ENCODE results near the gene AGBL4. TPM values are rescaled to one million over a fixed set of nuclear protein-coding genes. Genes with fewer than 3 reads are reported as not detected.

Gene AGBL4
- total and polyA plus RNA-seq, 2 of the 4 experiments (the other 2 are of a cell fraction): not detected

GRCh38 chr1:48560116-48560515 is 1463.6 kb downstream of the AGBL4 start:
- Histone ChIP-seq H3K56ac (ENCODE audit: extremely low read depth, insufficient read depth, low read length) (no peak overlapping the region), H4K5ac (ENCODE audit: low read depth, low read length) (no peak overlapping the region), H3K9me3 (ENCODE audit: control insufficient read depth, insufficient read depth, low read length) (no peaks in the 10 kb centered on the region), H2BK120ac (ENCODE audit: low read depth, low read length) (no peak overlapping the region), H2AFZ (replicated peaks; ENCODE audit: low read length, poor library complexity) (no peak overlapping the region), H3K27me3 (ENCODE audit: control insufficient read depth, insufficient read depth, low read length) (no peaks in the 10 kb centered on the region), H3K9me1 (ENCODE audit: insufficient read depth, low read length) (no peaks in the 10 kb centered on the region), H4K20me1 (ENCODE audit: insufficient read depth, low read length) (no peaks in the 10 kb centered on the region), H2AK9ac (replicated peaks; ENCODE audit: low read depth, low read length, poor library complexity) (no peak overlapping the region), H3K14ac (replicated peaks; ENCODE audit: low read depth, low read length) (no peak overlapping the region), H3K36me3 (ENCODE audit: control insufficient read depth, insufficient read depth, low read length) (no peaks in the 10 kb centered on the region), H3K4me1 (ENCODE audit: control insufficient read depth, insufficient read depth, low read length) (no peaks in the 10 kb centered on the region), H3K23ac (ENCODE audit: low read depth, low read length) (no peak overlapping the region), H3K27ac (ENCODE audit: insufficient read depth, low read length) (no peak overlapping the region), H4K91ac (ENCODE audit: insufficient read depth, low read depth, low read length) (no peak overlapping the region), H2AK5ac (ENCODE audit: low read depth, low read length) (no peak overlapping the region), H2BK20ac (ENCODE audit: low read depth, low read length) (no peak overlapping the region), H4K8ac (ENCODE audit: low read depth in 2 of 2, low read length in 2 of 2) (no peak overlapping the region), H3K9ac (ENCODE audit: low read depth, low read length) (no peak overlapping the region), H3K4me3 (ENCODE audit: insufficient read depth, low read depth, low read length) (no peak overlapping the region), H3K18ac (ENCODE audit: low read depth, low read length) (no peak overlapping the region), H2BK15ac (ENCODE audit: low read depth, low read length) (no peak overlapping the region), H3K4ac (ENCODE audit: low read depth, low read length) (no peak overlapping the region), H3K79me1 (ENCODE audit: low read depth in 1 of 2, low read length in 2 of 2) (no peaks in the 10 kb centered on the region), H3K4me2 (ENCODE audit: low read depth, low read length) (no peak overlapping the region), H2BK5ac (ENCODE audit: low read depth, low read length, poor library complexity, severe bottlenecking) (no peak overlapping the region)
- ChIA-PET POLR2A (ENCODE audit: unreplicated experiment) (no interaction called here), CTCF (interaction anchor here (1.3 kb wide), 1 partner anchor 13 kb away, joined by 4 read pairs; no protein-coding TSS in a partner anchor)
- DNase-seq (no peak), ATAC-seq (ENCODE audit: low read depth) (no peak)
- WGBS, 2 experiments (ENCODE audit: extremely low coverage in 2 of 2, insufficient read length in 1 of 2): no CpG with 5 or more reads among the region's 1 CpG
- in situ Hi-C loops (cut with MboI; ENCODE audit: low sequenced_read_pairs) (no loop called here), dilution Hi-C loops (cut with HindIII; ENCODE audit: low sequenced_read_pairs, unreplicated experiment) (no loop called here), intact Hi-C loops (cut with micrococcal nuclease) (no loop called here)
- no TSS peak for BruUV-seq (replicated peaks)
- TF ChIP-seq NFE2L2 (IDR thresholded peaks at IDR 0.05; ENCODE audit: low read depth, low read length): no peak
- TF ChIP-seq FOS (IDR thresholded peaks at IDR 0.05; ENCODE audit: low read depth, low read length): no peak
- TF ChIP-seq MAFK (IDR thresholded peaks at IDR 0.05; ENCODE audit: low read depth, low read length): no peak
- TF ChIP-seq RFX5 (IDR thresholded peaks at IDR 0.05; ENCODE audit: low read depth, low read length): no peak
- no peak for TF ChIP-seq ELK1 (IDR thresholded peaks at IDR 0.05; ENCODE audit: borderline replicate concordance, low read depth, low read length)
- no peak for TF ChIP-seq CEBPB (IDR thresholded peaks at IDR 0.05; ENCODE audit: low read depth, low read length)
- no peak for TF ChIP-seq RCOR1 (IDR thresholded peaks at IDR 0.05; ENCODE audit: insufficient replicate concordance, low read length)
- no peak for TF ChIP-seq USF2 (IDR thresholded peaks at IDR 0.05; ENCODE audit: low read depth, low read length)
- no peak for TF ChIP-seq RAD21 (IDR thresholded peaks at IDR 0.05; ENCODE audit: low read length)
- no peak for TF ChIP-seq MXI1 (IDR thresholded peaks at IDR 0.05; ENCODE audit: borderline replicate concordance, low read depth, low read length)
- no peak for TF ChIP-seq CTCF (conservative IDR thresholded peaks at IDR 0.05; ENCODE audit: low read depth, low read length)
- TF ChIP-seq SMC3 (IDR thresholded peaks at IDR 0.05; ENCODE audit: low read depth, low read length): no peak
- TF ChIP-seq POLR2A (IDR thresholded peaks at IDR 0.05; ENCODE audit: low read depth, low read length): no peak
- no peak for TF ChIP-seq BHLHE40 (IDR thresholded peaks at IDR 0.05; ENCODE audit: low read depth, low read length)
- no peak for TF ChIP-seq MAZ (IDR thresholded peaks at IDR 0.05; ENCODE audit: borderline replicate concordance, low read depth, low read length)
- TF ChIP-seq CHD1 (IDR thresholded peaks at IDR 0.05; ENCODE audit: low read depth, low read length): no peak
